ENCODE measurements around the gene KLK2.
"Not testable (repeated sequence)": the region's sequence is repeated elsewhere in the genome, so short reads cannot be mapped to it uniquely, and the experiment has no call there.

KLK2 gene

GRCh38 chr19:50894478-50895356, 21.5 kb downstream of the KLK2 start:
- no peak for DNase-seq (ENCODE audit: low read depth)

- not testable (repeated sequence) for DNase-seq (ENCODE audit: low read depth)
Observed at GRCh38 chr19:50896089-50896590, 22.9 kb downstream of the KLK2 start.

DNA sequence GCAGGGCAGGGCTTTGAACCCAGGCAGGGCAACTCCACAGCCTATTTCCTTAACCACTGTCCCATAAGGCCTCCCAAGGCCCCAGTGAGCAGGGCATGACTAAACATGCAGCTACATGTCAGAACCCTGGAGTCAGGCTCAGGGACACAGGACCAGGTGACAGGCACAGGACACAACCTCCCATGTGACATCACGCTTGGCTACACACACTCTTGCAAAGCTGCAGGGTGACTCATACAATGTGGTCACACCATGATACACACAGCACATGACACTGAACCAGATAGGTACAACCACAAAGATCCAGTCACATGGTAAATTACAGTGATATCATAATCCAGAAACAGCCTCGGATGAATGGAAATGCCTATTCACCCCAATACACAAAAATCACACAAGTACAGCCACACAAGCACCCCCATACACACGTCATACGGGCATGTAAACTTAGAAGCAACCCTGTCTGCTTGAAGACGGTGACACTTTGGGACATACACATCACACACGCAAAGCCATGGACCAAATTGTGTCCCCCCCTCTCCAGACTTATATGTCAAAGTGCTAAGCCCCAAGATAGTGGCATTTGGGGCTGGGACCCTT, 23.5 kb downstream of the KLK2 start:
- no peak for DNase-seq (ENCODE audit: low read depth)

DNA sequence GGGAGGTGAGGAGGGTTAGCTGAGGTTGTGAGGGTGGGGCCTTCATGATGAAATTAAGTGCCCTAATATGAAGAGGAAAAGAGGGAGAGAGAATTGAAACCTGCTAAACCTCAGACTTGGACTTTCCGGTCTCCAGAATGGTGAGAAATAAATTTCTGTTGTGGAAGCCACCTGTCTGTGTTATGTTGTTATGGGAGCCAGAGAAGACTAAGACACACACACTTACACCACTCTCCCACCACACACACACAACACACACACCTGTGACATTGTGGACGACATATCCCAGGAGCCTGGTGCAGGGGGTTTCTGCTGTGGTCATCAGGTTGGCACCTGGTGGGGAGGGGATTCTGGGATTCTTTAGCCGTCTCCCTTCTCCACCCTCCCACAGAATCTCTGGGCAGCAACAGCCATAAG, 24.0 kb downstream of the KLK2 start:
- no peak for DNase-seq (ENCODE audit: low read depth)

GRCh38 chr19:50897612-50898011, 24.4 kb downstream of the KLK2 start:
- DNase-seq (ENCODE audit: low read depth) = no peak

- no peak for DNase-seq (ENCODE audit: low read depth)
Observed at GRCh38 chr19:50898018-50898417, 24.8 kb downstream of the KLK2 start.

GRCh38 chr19:50899569-50899968, 26.3 kb downstream of the KLK2 start:
- no peak for DNase-seq (ENCODE audit: low read depth)

GRCh38 chr19:50902640-50903039, 29.4 kb downstream of the KLK2 start:
- DNase-seq (ENCODE audit: low read depth) = no peak

- DNase-seq (ENCODE audit: low read depth) = no peak
Observed at GRCh38 chr19:50906217-50906616, 33.0 kb downstream of the KLK2 start.

DNA sequence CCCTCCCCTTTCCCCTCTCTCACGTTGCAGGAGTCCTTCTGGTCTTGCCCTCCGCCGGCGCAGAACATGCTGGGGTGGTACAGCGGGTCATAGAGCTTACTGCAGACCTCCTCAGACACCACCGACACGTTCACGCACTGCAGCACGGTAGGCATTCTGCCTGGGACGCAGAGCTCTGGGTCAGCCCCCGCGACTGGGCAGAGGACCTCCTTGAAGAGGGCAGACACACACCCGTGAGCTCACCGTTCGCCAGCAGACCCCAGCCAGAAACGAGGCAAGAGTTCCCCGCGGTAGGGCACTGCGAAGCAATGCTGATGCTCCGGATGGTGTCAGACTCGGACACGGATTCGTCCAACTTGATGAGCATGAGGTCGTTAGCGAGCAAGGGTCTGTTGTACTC, 35.1 kb downstream of the KLK2 start:
- no peak for DNase-seq (ENCODE audit: low read depth)

DNA sequence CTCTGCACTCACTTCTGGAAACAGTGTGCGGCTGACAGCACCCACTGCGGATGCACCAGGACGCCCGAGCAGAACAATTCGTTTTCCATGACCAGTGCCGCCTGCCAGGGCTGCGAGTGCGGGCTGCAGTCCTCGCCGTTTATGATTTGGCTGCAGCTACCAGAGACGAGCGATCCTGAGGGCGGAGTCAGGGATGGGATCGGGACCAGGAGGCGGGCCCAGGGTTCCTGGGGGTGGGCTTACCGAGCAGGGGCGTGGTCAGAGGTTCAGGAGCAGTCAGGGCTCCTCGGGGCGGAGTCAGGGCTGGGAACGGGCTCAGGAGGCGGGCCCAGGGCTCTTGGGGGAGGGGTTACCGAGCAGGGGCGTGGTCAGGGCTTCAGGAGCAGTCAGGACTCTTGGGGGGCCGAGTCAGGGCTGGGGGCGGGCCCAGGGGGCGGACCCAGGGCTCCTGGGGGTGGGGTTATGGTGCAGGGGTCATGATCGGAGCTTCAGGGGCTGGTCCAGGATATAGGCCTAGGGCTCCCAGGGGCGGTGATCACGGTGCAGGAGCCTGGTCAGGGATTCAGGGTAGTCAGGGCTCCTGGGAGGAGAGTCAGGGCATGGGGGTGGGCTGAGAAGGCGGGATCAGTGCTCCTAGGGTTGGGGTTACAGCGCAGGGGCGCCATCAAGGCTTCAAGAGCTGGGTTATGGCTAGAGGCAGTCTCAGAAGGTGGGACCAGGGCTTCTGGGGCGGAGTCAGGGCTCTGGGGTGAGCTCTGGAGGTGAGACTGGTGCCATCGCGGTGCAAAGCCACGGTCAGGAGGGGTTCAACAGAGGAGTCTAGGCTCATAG, 36.2 kb downstream of the KLK2 start:
- no peak for DNase-seq (ENCODE audit: low read depth)

DNA sequence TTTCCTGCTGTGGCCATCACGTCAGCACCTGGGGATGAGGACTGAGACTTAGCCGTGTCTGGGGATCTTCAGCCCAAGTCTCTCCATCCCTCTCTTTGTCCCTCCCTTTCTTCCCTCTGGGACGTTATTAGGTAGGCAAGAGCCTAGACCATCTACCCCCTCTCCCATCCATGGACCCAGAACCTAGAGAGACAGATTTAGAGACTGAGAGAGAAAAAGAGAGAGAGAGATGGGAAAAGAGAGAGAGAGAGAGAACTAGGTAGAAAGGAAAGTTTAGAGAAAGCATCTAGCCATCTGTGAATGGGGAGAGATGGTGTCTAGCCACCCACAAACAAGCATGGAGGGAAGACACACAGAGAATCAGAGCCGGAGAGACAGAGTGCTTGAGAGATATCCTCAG, 37.5 kb downstream of the KLK2 start:
- DNase-seq (ENCODE audit: low read depth) = no peak

GRCh38 chr19:50911206-50912101, 38.2 kb downstream of the KLK2 start, which contains the start of gene KLK4:
Gene KLK4 (minus strand): TSS chr19:50911395. CDS start chr19:50910738, 657 bp downstream.
- DNase-seq (ENCODE audit: low read depth) = no peak

- DNase-seq (ENCODE audit: low read depth) = no peak
Observed at GRCh38 chr19:50912102-50912599, 38.9 kb downstream of the KLK2 start.

GRCh38 chr19:50912727-50913716, 39.8 kb downstream of the KLK2 start:
- DNase-seq (ENCODE audit: low read depth) = no peak

GRCh38 chr19:50916069-50916468, 42.8 kb downstream of the KLK2 start:
- DNase-seq (ENCODE audit: low read depth) = no peak

GRCh38 chr19:50921426-50922316, 48.4 kb downstream of the KLK2 start:
- DNase-seq (ENCODE audit: low read depth) = no peak

GRCh38 chr19:50922317-50922853, 49.1 kb downstream of the KLK2 start:
- DNase-seq (ENCODE audit: low read depth) = peak; percentile 53

DNA sequence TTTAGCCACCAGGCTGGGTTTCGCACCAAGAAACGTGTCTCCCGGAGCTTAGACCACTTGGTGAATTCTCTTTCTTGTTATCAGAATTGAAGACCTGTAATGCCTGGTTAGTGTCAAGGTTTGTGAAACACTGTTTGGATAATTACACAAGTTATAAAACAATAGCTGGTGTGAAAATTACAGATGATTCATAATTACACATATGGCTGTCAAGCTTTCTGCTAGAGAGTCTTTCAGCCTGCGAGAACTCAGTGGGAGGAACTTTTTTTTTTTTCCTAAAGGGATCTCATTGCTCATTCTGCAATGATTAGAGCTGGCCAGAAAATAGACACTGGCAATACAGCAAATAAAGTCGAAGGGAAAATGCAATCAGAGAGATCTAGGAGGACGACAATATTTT, 51.3 kb downstream of the KLK2 start:
- no peak for DNase-seq (ENCODE audit: low read depth)

All from activated T-helper 9 cell treated with anti-CD3 and anti-CD28 coated beads, Interleukin-2, amount 50 U/mL, for 16 hours (primary cell).